IMR-90 (cell line): ENCODE results near the gene IPO7. TPM values are rescaled to one million over a fixed set of nuclear protein-coding genes. Genes with fewer than 3 reads are reported as not detected.

Source experiments
- ATAC-seq: fragments of 200-7000 bp; cut with Tn5 transposase; 2 replicates; pipeline ENCODE4 v1.9.1; 2020; ENCODE audit warnings: low read depth, mild to moderate bottlenecking, moderate library complexity
- BruUV-seq: library from RNA; stranded (reverse); fragments of 400-500 nt; replicated peaks from 2 replicates; lab custom pipeline; 2021; lab: Mats Ljungman, UMichigan
- CTCF ChIA-PET: fragments of 300-600 bp; formaldehyde crosslinking; extraction: SDS; loops from one replicate; lab custom pipeline; 2021; ENCODE audit warnings: antibody characterized with exemption; lab: Yijun Ruan, JAX
- POLR2A ChIA-PET: fragments of 300-600 bp; sonication (Branson Sonifier 250); formaldehyde crosslinking; loops from one replicate; lab custom pipeline; 2022; ENCODE audit warnings: antibody characterized with exemption; ENCODE audit not compliant: unreplicated experiment; lab: Charles Lee
- DNase-seq: peaks from one replicate; pipeline ENCODE4 v3.0.0; 2013
- H2AFZ ChIP-seq: replicated peaks from 2 replicates; pipeline ENCODE3; 2013; ENCODE audit warnings: low read length, mild to moderate bottlenecking; ENCODE audit not compliant: poor library complexity
- H2AK5ac ChIP-seq: 2 replicates; pipeline ENCODE4 v1.6.1; 2013; ENCODE audit warnings: low read depth, low read length, inconsistent platforms
- H2AK9ac ChIP-seq: replicated peaks from 2 replicates; pipeline ENCODE3; 2013; ENCODE audit warnings: mild to moderate bottlenecking, low read depth, low read length, moderate library complexity; ENCODE audit not compliant: poor library complexity
- H2BK120ac ChIP-seq: 2 replicates; pipeline ENCODE4 v1.6.1; 2013; ENCODE audit warnings: low read depth, low read length, inconsistent platforms
- H2BK15ac ChIP-seq: 3 replicates; pipeline ENCODE4 v1.6.1; 2013; ENCODE audit warnings: low read depth, low read length, inconsistent platforms
- H2BK20ac ChIP-seq: 2 replicates; pipeline ENCODE4 v1.6.1; 2013; ENCODE audit warnings: low read depth, mild to moderate bottlenecking, inconsistent platforms, low read length, moderate library complexity
- H2BK5ac ChIP-seq: 2 replicates; pipeline ENCODE4 v1.6.1; 2013; ENCODE audit warnings: mild to moderate bottlenecking, low read depth, low read length, inconsistent platforms; ENCODE audit not compliant: poor library complexity, severe bottlenecking
- H3K14ac ChIP-seq: replicated peaks from 2 replicates; pipeline ENCODE4 v1.6.1; 2013; ENCODE audit warnings: low read depth, low read length, inconsistent platforms
- H3K18ac ChIP-seq: 2 replicates; pipeline ENCODE4 v1.6.1; 2013; ENCODE audit warnings: low read depth, low read length, control low read depth
- H3K23ac ChIP-seq: 2 replicates; pipeline ENCODE4 v1.6.1; 2013; ENCODE audit warnings: low read depth, low read length, inconsistent platforms
- H3K27ac ChIP-seq: 2 replicates; pipeline ENCODE4 v1.5.1; 2013; ENCODE audit warnings: mild to moderate bottlenecking, control low read depth, low read length; ENCODE audit not compliant: insufficient read depth
- H3K27me3 ChIP-seq: 2 replicates; pipeline ENCODE4 v1.6.1; 2013; ENCODE audit warnings: low read length; ENCODE audit not compliant: control insufficient read depth, insufficient read depth
- H3K36me3 ChIP-seq: 2 replicates; pipeline ENCODE4 v1.6.1; 2013; ENCODE audit warnings: low read length, mixed read lengths; ENCODE audit not compliant: control insufficient read depth, insufficient read depth
- H3K4ac ChIP-seq: 2 replicates; pipeline ENCODE4 v1.6.1; 2013; ENCODE audit warnings: low read depth, low read length, inconsistent platforms
- H3K4me1 ChIP-seq: 2 replicates; pipeline ENCODE4 v1.6.1; 2013; ENCODE audit warnings: low read length, mixed read lengths; ENCODE audit not compliant: control insufficient read depth, insufficient read depth
- H3K4me2 ChIP-seq: 2 replicates; pipeline ENCODE4 v1.6.1; 2013; ENCODE audit warnings: low read depth, mild to moderate bottlenecking, control low read depth, low read length, moderate library complexity
- H3K4me3 ChIP-seq: 2 replicates; pipeline ENCODE4 v1.5.1; 2013; ENCODE audit warnings: low read depth, mild to moderate bottlenecking, control low read depth, low read length, moderate library complexity; ENCODE audit not compliant: insufficient read depth
- H3K56ac ChIP-seq: 2 replicates; pipeline ENCODE4 v1.6.1; 2013; ENCODE audit warnings: low read length, inconsistent platforms; ENCODE audit not compliant: insufficient read depth; ENCODE audit errors: extremely low read depth
- H3K79me1 ChIP-seq, 2 experiments: 2 replicates each; pipeline ENCODE4 v1.6.1; 2013; ENCODE audit warnings: low read length in 2 of 2, inconsistent platforms in 1 of 2, low read depth in 1 of 2
- H3K9ac ChIP-seq: 2 replicates; pipeline ENCODE4 v1.6.1; 2013; ENCODE audit warnings: low read depth, low read length, control low read depth
- H3K9me1 ChIP-seq: 2 replicates; pipeline ENCODE4 v1.6.1; 2013; ENCODE audit warnings: low read length, inconsistent platforms; ENCODE audit not compliant: insufficient read depth
- H3K9me3 ChIP-seq: 2 replicates; pipeline ENCODE4 v1.6.1; 2013; ENCODE audit warnings: low read length; ENCODE audit not compliant: control insufficient read depth, insufficient read depth
- H4K20me1 ChIP-seq: 2 replicates; pipeline ENCODE4 v1.6.1; 2013; ENCODE audit warnings: low read length, inconsistent platforms; ENCODE audit not compliant: insufficient read depth
- H4K5ac ChIP-seq: 2 replicates; pipeline ENCODE4 v1.6.1; 2013; ENCODE audit warnings: mild to moderate bottlenecking, low read depth, low read length, control low read depth
- H4K8ac ChIP-seq, 2 experiments: 2 replicates each; pipeline ENCODE4 v1.6.1; 2013; ENCODE audit warnings: low read depth in 2 of 2, low read length in 2 of 2, control low read depth in 1 of 2, inconsistent platforms in 1 of 2
- H4K91ac ChIP-seq: 2 replicates; pipeline ENCODE4 v1.6.1; 2013; ENCODE audit warnings: low read depth, low read length, inconsistent platforms; ENCODE audit not compliant: insufficient read depth
- CHD1 ChIP-seq: IDR thresholded peaks from 2 replicates; pipeline ENCODE4 v1.6.1; 2012; ENCODE audit warnings: low read depth, low read length, improper control_type of control experiment
- ELK1 ChIP-seq: fragments of 150-350 bp; IDR thresholded peaks from 2 replicates; pipeline ENCODE4 v1.6.1; 2016; ENCODE audit warnings: low read depth, mild to moderate bottlenecking, low read length, moderate library complexity, borderline replicate concordance
- FOS ChIP-seq: fragments of 150-350 bp; IDR thresholded peaks from 2 replicates; pipeline ENCODE4 v1.6.1; 2016; ENCODE audit warnings: low read depth, low read length
- MAFK ChIP-seq: IDR thresholded peaks from 2 replicates; pipeline ENCODE4 v1.6.1; 2012; ENCODE audit warnings: low read depth, low read length, improper control_type of control experiment
- NFE2L2 ChIP-seq: fragments of 150-350 bp; IDR thresholded peaks from 2 replicates; pipeline ENCODE4 v1.6.1; 2016; ENCODE audit warnings: low read depth, mild to moderate bottlenecking, low read length
- RAD21 ChIP-seq: IDR thresholded peaks from 2 replicates; pipeline ENCODE4 v1.6.1; 2012; ENCODE audit warnings: low read length, improper control_type of control experiment
- SMC3 ChIP-seq: fragments of 150-350 bp; IDR thresholded peaks from 2 replicates; pipeline ENCODE4 v1.6.1; 2016; ENCODE audit warnings: low read depth, mild to moderate bottlenecking, antibody characterized with exemption, low read length, moderate library complexity
- WGBS, 2 experiments: methylation state at CpG; one replicate each; pipeline versions ENCODE4 v1.1.5 to v1.1.7; 2013; ENCODE audit warnings: missing lambda C conversion rate in 2 of 2; ENCODE audit not compliant: insufficient read length in 1 of 2; ENCODE audit errors: extremely low coverage in 2 of 2; 5-methylcytosine and 5-hydroxymethylcytosine counted together
- dilution Hi-C: fragments of 300-500 bp; cut with HindIII; formaldehyde crosslinking; loops from one replicate; pipeline ENCODE4 v1.14.3; 2018; ENCODE audit warnings: low sequenced_read_pairs; ENCODE audit not compliant: unreplicated experiment
- in situ Hi-C: fragments of 300-500 bp; cut with MboI; formaldehyde crosslinking; loops from 3 replicates; pipeline ENCODE4 v1.14.3; 2019; ENCODE audit warnings: low sequenced_read_pairs, inconsistent platforms, mixed read lengths
- intact Hi-C: fragments of 100-400 bp; cut with micrococcal nuclease; formaldehyde crosslinking; loops from 2 replicates; pipeline ENCODE4 v1.10.0; 2022
- microRNA-seq, 2 experiments: library from miRNA; stranded (forward) in 1 of 2; unstranded in 1 of 2; fragments of 10-50 nt in 1 of 2; fragments of <30 nt in 1 of 2; gene quantifications in 1 of 2; microRNA quantifications in 1 of 2; one replicate each; pipeline versions ENCODE3 to v1.1.0; 2013 to 2020; ENCODE audit not compliant: insufficient read depth in 1 of 2, insufficient read length in 1 of 2, unreplicated experiment in 1 of 2
- polyA plus RNA-seq, 3 experiments: library from polyadenylated mRNA; depleted of rRNA; stranded (reverse); fragments of >200 nt; gene quantifications; 2 replicates each; pipeline ENCODE4 v1.2.3, GENCODE V29; 2012; ENCODE audit warnings: low replicate concordance in 1 of 3
- small RNA-seq, 5 experiments: library from RNA; depleted of rRNA; stranded (forward); fragments of <200 nt; gene quantifications; one replicate each; pipeline ENCODE3, GENCODE V24; 2012
- total RNA-seq: library from RNA; depleted of rRNA; stranded (reverse); fragments of >200 nt; gene quantifications from 2 replicates; pipeline ENCODE4 v1.2.3, GENCODE V29; 2012; rRNA removed

IPO7 gene
- total and polyA plus RNA-seq, 2 of the 4 experiments (the other 2 are of a cell fraction): 40.6 to 110 TPM

- H3K4me3 ChIP-seq: no peak overlapping the region
- peaks cover 24% of the 10 kb centered on the region for H3K36me3 ChIP-seq
- H3K9ac ChIP-seq: no peak overlapping the region
- no peak overlapping the region for H4K5ac ChIP-seq
- H4K8ac ChIP-seq: no peak overlapping the region
- TF ChIP-seq NFE2L2 (no peak), RAD21 (no peak), CHD1 (no peak), ELK1 (no peak), FOS (no peak), SMC3 (no peak), MAFK (no peak)
- H2BK20ac ChIP-seq: no peak overlapping the region
- no peak overlapping the region for H3K56ac ChIP-seq
- ChIA-PET CTCF (no interaction called here), POLR2A (no interaction called here)
- no peaks in the 10 kb centered on the region for H4K20me1 ChIP-seq
- dilution Hi-C loops: no loop called here
- no peak overlapping the region for H2AK5ac ChIP-seq
- H3K4me1 ChIP-seq: no peaks in the 10 kb centered on the region
- H3K4ac ChIP-seq: no peak overlapping the region
- H4K91ac ChIP-seq: no peak overlapping the region
- H2AK9ac ChIP-seq: no peak overlapping the region
- H3K9me3 ChIP-seq: no peaks in the 10 kb centered on the region
- intact Hi-C loops: no loop called here
- no peak overlapping the region for H2BK120ac ChIP-seq
- no TSS peak for BruUV-seq
- H2BK5ac ChIP-seq: no peak overlapping the region
- H3K23ac ChIP-seq: no peak overlapping the region
- no peak for ATAC-seq
- H2AFZ ChIP-seq: no peak overlapping the region
- H3K14ac ChIP-seq: no peak overlapping the region
- WGBS, 2 experiments: 100% methylated on average over 2 of the region's 6 CpGs; no CpG with 5 or more reads in 1 of the 2 experiments
- no peak for DNase-seq
- H3K27me3 ChIP-seq: no peaks in the 10 kb centered on the region
- no peak overlapping the region for H3K18ac ChIP-seq
- H2BK15ac ChIP-seq: no peak overlapping the region
- H3K79me1 ChIP-seq: peaks cover 0 to 5% of the 10 kb centered on the region in 2 experiments; a peak in 2 of 4 replicates
- in situ Hi-C loops: no loop called here
- H3K9me1 ChIP-seq: no peaks in the 10 kb centered on the region
- no peak overlapping the region for H3K4me2 ChIP-seq
- H3K27ac ChIP-seq: no peak overlapping the region
Observed at GRCh38 chr11:9495803-9496514, 111.5 kb downstream of the IPO7 start.

Small RNAs within 50 kb of the gene (microRNA-seq; reads per million reads assigned to microRNA genes)
- gene SNORA23 (ENCODE audit: insufficient read depth, insufficient read length): not detected

Small RNAs within 50 kb of the gene (small RNA-seq; reads per million reads assigned to genes)
- 16.6 to 1,918 (median 30.7) reads per million in 5 experiments for gene SNORA23

Other genes starting within 250 kb of the IPO7 start
- gene DENND5A, start 119.3 kb upstream of the IPO7 start, total RNA-seq: 182 and 192 TPM in 2 replicates
- 175 and 179 TPM in 2 replicates for gene DENND5A, start 119.3 kb upstream of the IPO7 start, polyA plus RNA-seq (2012; rRNA removed)
- gene TMEM41B, start 70.1 kb upstream of the IPO7 start, total RNA-seq: 20.8 and 36.7 TPM in 2 replicates
- 20.8 and 21.5 TPM in 2 replicates for gene TMEM41B, start 70.1 kb upstream of the IPO7 start, polyA plus RNA-seq (2012; rRNA removed)
- gene ZNF143, start 76.4 kb downstream of the IPO7 start, total RNA-seq: 49.6 and 58.9 TPM in 2 replicates
- 22.7 and 23.8 TPM in 2 replicates for gene ZNF143, start 76.4 kb downstream of the IPO7 start, polyA plus RNA-seq (2012; rRNA removed)
- gene WEE1, start 189.0 kb downstream of the IPO7 start, total RNA-seq: 29.2 and 45.5 TPM in 2 replicates
- 20.2 and 26.5 TPM in 2 replicates for gene WEE1, start 189.0 kb downstream of the IPO7 start, polyA plus RNA-seq (2012; rRNA removed)